NCI-H187 treated with DMSO at 0.1 percent for 48 hours (cell line): Measurements from ENCODE around the gene PRKN.

Source experiments
- DNase-seq: peaks from one replicate; lab custom pipeline; 2025; lab: John Stamatoyannopoulos, UW

PRKN gene

GRCh38 chr6:161802231-161802630, 925.3 kb downstream of the PRKN start:
- DNase-seq, result no peak

GRCh38 chr6:161798844-161799394, 928.6 kb downstream of the PRKN start:
- no peak for DNase-seq

GRCh38 chr6:161796681-161797080, 930.9 kb downstream of the PRKN start:
- DNase-seq, result no peak

- no peak for DNase-seq
These were observed 934.6 kb downstream of the PRKN start for GRCh38 chr6:161792851-161793493.

- no peak for DNase-seq
These were observed 939.0 kb downstream of the PRKN start for GRCh38 chr6:161788531-161788930.

GRCh38 chr6:161772176-161772575, 955.4 kb downstream of the PRKN start:
- no peak for DNase-seq

- no peak for DNase-seq
These were observed 965.6 kb downstream of the PRKN start for GRCh38 chr6:161761966-161762365.

- no peak for DNase-seq
These were observed 972.5 kb downstream of the PRKN start for GRCh38 chr6:161755080-161755479.

- no peak for DNase-seq
These were observed 976.9 kb downstream of the PRKN start for GRCh38 chr6:161750686-161751085.

GRCh38 chr6:161749576-161749975, 978.0 kb downstream of the PRKN start:
- no peak for DNase-seq

GRCh38 chr6:161748535-161749416, 978.8 kb downstream of the PRKN start:
- DNase-seq, result no peak

GRCh38 chr6:161747506-161747905, 980.1 kb downstream of the PRKN start:
- DNase-seq, result no peak

- no peak for DNase-seq
These were observed 981.9 kb downstream of the PRKN start for GRCh38 chr6:161745594-161746141.

- DNase-seq, result no peak
These were observed 982.4 kb downstream of the PRKN start for GRCh38 chr6:161745128-161745527.

- DNase-seq, result no peak
These were observed 983.1 kb downstream of the PRKN start for GRCh38 chr6:161744211-161745067.

- DNase-seq, result no peak
These were observed 983.9 kb downstream of the PRKN start for GRCh38 chr6:161743509-161744178.

GRCh38 chr6:161740486-161740885, 987.1 kb downstream of the PRKN start:
- no peak for DNase-seq

GRCh38 chr6:161736781-161737292, 990.7 kb downstream of the PRKN start:
- DNase-seq, result no peak

- DNase-seq, result no peak
These were observed 991.2 kb downstream of the PRKN start for GRCh38 chr6:161736326-161736725.

GRCh38 chr6:161732594-161732993, 995.0 kb downstream of the PRKN start:
- no peak for DNase-seq
